A673 (cell line): ENCODE measurements around the gene RELL2. TPM values are rescaled to one million over a fixed set of nuclear protein-coding genes. Genes with fewer than 3 reads are reported as not detected.

Experiments used
- BruUV-seq: library from RNA; stranded (reverse); fragments of 400-500 nt; replicated peaks from 2 replicates; lab custom pipeline; 2021; lab: Mats Ljungman, UMichigan
- CTCF ChIA-PET: fragments of 300-600 bp; sonication (Branson Sonifier 250); formaldehyde crosslinking; loops from one replicate; lab custom pipeline; 2022; ENCODE audit warnings: antibody characterized with exemption; lab: Charles Lee
- POLR2A ChIA-PET: fragments of 300-600 bp; sonication (Branson Sonifier 250); formaldehyde crosslinking; loops from one replicate; lab custom pipeline; 2022; ENCODE audit warnings: antibody characterized with exemption; ENCODE audit not compliant: low non-redundant PET; lab: Charles Lee
- DNase-seq: peaks from one replicate; pipeline ENCODE4 v3.0.0-alpha.2; 2015; ENCODE audit warnings: low spot score
- H3K27ac ChIP-seq: fragments of 200-600 bp; sonication (generic); 2 replicates; pipeline ENCODE4 v1.5.1; 2016; ENCODE audit warnings: mixed run types, low read depth, mild to moderate bottlenecking, mixed read lengths, antibody characterized with exemption, low read length; ENCODE audit not compliant: poor library complexity, severe bottlenecking
- H3K27me3 ChIP-seq: fragments of 200-600 bp; sonication (generic); replicated peaks from 2 replicates; pipeline ENCODE4 v1.6.1; 2017; ENCODE audit warnings: mixed run types, low read depth, mild to moderate bottlenecking, mixed read lengths, antibody characterized with exemption, low read length; ENCODE audit not compliant: insufficient read depth, poor library complexity
- H3K36me3 ChIP-seq: fragments of 200-600 bp; sonication (generic); 2 replicates; pipeline ENCODE4 v1.6.1; 2016; ENCODE audit warnings: mixed run types, mild to moderate bottlenecking, mixed read lengths, antibody characterized with exemption, low read length; ENCODE audit not compliant: insufficient read depth, poor library complexity, severe bottlenecking
- H3K4me1 ChIP-seq: fragments of 200-600 bp; sonication (generic); 2 replicates; pipeline ENCODE4 v1.6.1; 2017; ENCODE audit warnings: mixed run types, mild to moderate bottlenecking, mixed read lengths, antibody characterized with exemption, low read length; ENCODE audit not compliant: insufficient read depth, poor library complexity, severe bottlenecking
- H3K4me3 ChIP-seq: fragments of 200-600 bp; sonication (generic); 2 replicates; pipeline ENCODE4 v1.5.1; 2016; ENCODE audit warnings: low read depth, mixed run types, mild to moderate bottlenecking, mixed read lengths, low read length; ENCODE audit not compliant: poor library complexity, severe bottlenecking
- H3K9me3 ChIP-seq: fragments of 200-600 bp; sonication (generic); 2 replicates; pipeline ENCODE4 v1.6.1; 2016; ENCODE audit warnings: mixed run types, low read depth, mild to moderate bottlenecking, mixed read lengths, antibody characterized with exemption, low read length; ENCODE audit not compliant: poor library complexity, severe bottlenecking
- CTCF ChIP-seq: fragments of 300-800, 200-600 bp; sonication (generic); conservative IDR thresholded peaks from 2 replicates; pipeline ENCODE4 v1.5.1; 2017; ENCODE audit warnings: low read depth, mild to moderate bottlenecking, antibody characterized with exemption, low read length, moderate library complexity, mixed read lengths
- EZH2 ChIP-seq: fragments of 200-600 bp; sonication (generic); IDR thresholded peaks from 2 replicates; pipeline ENCODE4 v1.6.1; 2017; ENCODE audit warnings: borderline replicate concordance, low read depth, mild to moderate bottlenecking, mixed read lengths, antibody characterized with exemption, low read length; ENCODE audit not compliant: poor library complexity, severe bottlenecking
- intact Hi-C: fragments of 100-400 bp; cut with micrococcal nuclease; formaldehyde crosslinking; loops from one replicate; pipeline ENCODE4 v1.10.0; 2022; ENCODE audit not compliant: unreplicated experiment
- total RNA-seq: library from RNA; stranded (reverse); gene quantifications from 2 replicates; pipeline ENCODE4 v1.2.3, GENCODE V29; 2021

Gene RELL2
- total RNA-seq, 1 experiment from 2014 or later: 4.7 TPM

- no peaks in the 10 kb centered on the region for H3K27me3 ChIP-seq
- no peaks in the 10 kb centered on the region for H3K36me3 ChIP-seq
- no peak overlapping the region for H3K27ac ChIP-seq
- ChIA-PET POLR2A (no interaction called here), CTCF (interaction anchor here (0.7 to 1.5 kb wide), 3 partner anchors 78 to 292 kb away, joined by 3 to 4 read pairs (median 4); no protein-coding TSS in a partner anchor)
- no peak overlapping the region for H3K4me3 ChIP-seq
- no peak for TF ChIP-seq CTCF
- no peak for TF ChIP-seq EZH2
- no peak for DNase-seq
- no peaks in the 10 kb centered on the region for H3K9me3 ChIP-seq
- no TSS peak for BruUV-seq
- intact Hi-C loops: loop anchor here (5.0 kb wide), 1 partner anchor 474 kb away; no protein-coding TSS in a partner anchor
- H3K4me1 ChIP-seq: peaks cover 13% of the 10 kb centered on the region
Measured at GRCh38 chr5:141668601-141669265, 31.9 kb downstream of the RELL2 start.

GRCh38 chr5:141669520-141669919 is 32.7 kb downstream of the RELL2 start:
- Histone ChIP-seq H3K9me3 (no peaks in the 10 kb centered on the region), H3K36me3 (no peaks in the 10 kb centered on the region), H3K4me1 (peaks cover 13% of the 10 kb centered on the region), H3K27me3 (no peaks in the 10 kb centered on the region), H3K27ac (no peak overlapping the region), H3K4me3 (no peak overlapping the region)
- ChIA-PET POLR2A (no interaction called here), CTCF (interaction anchor here (0.7 to 1.5 kb wide), 4 partner anchors 22 to 292 kb away, joined by 3 to 4 read pairs (median 4); no protein-coding TSS in a partner anchor)
- DNase-seq: no peak
- intact Hi-C loops: loop anchor here (5.0 kb wide), 1 partner anchor 473 kb away; no protein-coding TSS in a partner anchor
- TF ChIP-seq CTCF (0 out of 2 replicates have a peak, but pooled peaks have one; percentile 21), EZH2 (no peak)
- BruUV-seq: no TSS peak

GRCh38 chr5:141672071-141672840 is 35.5 kb downstream of the RELL2 start:
- BruUV-seq: no TSS peak
- CTCF ChIA-PET: interaction anchor here (1.8 kb wide), 1 partner anchor 8 kb away, joined by 5 read pairs; no protein-coding TSS in a partner anchor
- no peak for DNase-seq
- H3K4me3 ChIP-seq: no peak overlapping the region
- intact Hi-C loops: no loop called here
- H3K4me1 ChIP-seq: peaks cover 13% of the 10 kb centered on the region
- H3K36me3 ChIP-seq: no peaks in the 10 kb centered on the region
- TF ChIP-seq CTCF: no peak
- TF ChIP-seq EZH2: no peak
- no peak overlapping the region for H3K27ac ChIP-seq
- H3K9me3 ChIP-seq: no peaks in the 10 kb centered on the region
- POLR2A ChIA-PET: interaction anchor here (0.5 to 0.6 kb wide), 2 partner anchors 12 to 510 kb away, joined by 4 read pairs; no protein-coding TSS in a partner anchor
- H3K27me3 ChIP-seq: no peaks in the 10 kb centered on the region
